GM23248 (cell line): ENCODE results near the gene CSH2. TPM values are rescaled to one million over a fixed set of nuclear protein-coding genes. Genes with fewer than 3 reads are reported as not detected.
"Not testable (repeated sequence)": the region's sequence is repeated elsewhere in the genome, so short reads cannot be mapped to it uniquely, and the experiment has no call there.

Experiments used
- DNase-seq: peaks from one replicate; pipeline ENCODE4 v3.0.0-alpha.2; 2015
- H2AFZ ChIP-seq: fragments of 200-600 bp; sonication (generic); 2 replicates; pipeline ENCODE4 v1.6.1; 2016; ENCODE audit warnings: antibody characterized with exemption
- H3F3A ChIP-seq: fragments of 200-600 bp; sonication (generic); 2 replicates; pipeline ENCODE4 v1.6.1; 2016; ENCODE audit warnings: mild to moderate bottlenecking, antibody characterized with exemption, mixed run types; ENCODE audit not compliant: insufficient read depth
- H3K27ac ChIP-seq: fragments of 200-600 bp; sonication (generic); 2 replicates; pipeline ENCODE4 v1.5.1; 2016; ENCODE audit warnings: mild to moderate bottlenecking
- H3K27me3 ChIP-seq: fragments of 200-600 bp; sonication (generic); replicated peaks from 2 replicates; pipeline ENCODE4 v1.6.1; 2016; ENCODE audit warnings: mild to moderate bottlenecking; ENCODE audit not compliant: insufficient read depth
- H3K36me3 ChIP-seq: fragments of 200-600 bp; sonication (generic); 2 replicates; pipeline ENCODE4 v1.6.1; 2016; ENCODE audit warnings: low read depth, mild to moderate bottlenecking
- H3K4me1 ChIP-seq: fragments of 200-600 bp; sonication (generic); 2 replicates; pipeline ENCODE4 v1.6.1; 2016; ENCODE audit warnings: mild to moderate bottlenecking; ENCODE audit not compliant: insufficient read depth
- H3K4me2 ChIP-seq: fragments of 200-600 bp; sonication (generic); one replicate; pipeline ENCODE4 v1.6.1; 2016; ENCODE audit warnings: mild to moderate bottlenecking; ENCODE audit not compliant: unreplicated experiment
- H3K4me3 ChIP-seq: fragments of 200-600 bp; sonication (generic); 2 replicates; pipeline ENCODE4 v1.5.1; 2016; ENCODE audit warnings: mild to moderate bottlenecking
- H3K79me2 ChIP-seq: fragments of 200-600 bp; sonication (generic); 2 replicates; pipeline ENCODE4 v1.6.1; 2016; ENCODE audit warnings: mild to moderate bottlenecking; ENCODE audit not compliant: insufficient read depth
- H3K9ac ChIP-seq: fragments of 200-600 bp; sonication (generic); 2 replicates; pipeline ENCODE4 v1.6.1; 2016; ENCODE audit warnings: mild to moderate bottlenecking
- H3K9me2 ChIP-seq: fragments of 200-600 bp; sonication (generic); 2 replicates; pipeline ENCODE4 v1.6.1; 2016; ENCODE audit warnings: mixed run types, mild to moderate bottlenecking, moderate library complexity; ENCODE audit not compliant: insufficient read depth
- H3K9me3 ChIP-seq: fragments of 200-600 bp; sonication (generic); one replicate; pipeline ENCODE4 v1.6.1; 2017; ENCODE audit warnings: low read depth
- H4K20me1 ChIP-seq: fragments of 200-600 bp; sonication (generic); 2 replicates; pipeline ENCODE4 v1.6.0; 2016; ENCODE audit not compliant: insufficient read depth
- EZH2 ChIP-seq: fragments of 200-600 bp; sonication (generic); IDR thresholded peaks from 2 replicates; pipeline ENCODE4 v1.6.1; 2018; ENCODE audit warnings: antibody characterized with exemption, mild to moderate bottlenecking; ENCODE audit not compliant: insufficient read depth, poor library complexity, severe bottlenecking
- EZH2phosphoT487 ChIP-seq: fragments of 200-600 bp; sonication (generic); IDR thresholded peaks from 2 replicates; pipeline ENCODE4 v1.6.1; 2018; ENCODE audit warnings: antibody characterized with exemption, moderate library complexity, mild to moderate bottlenecking, low read depth; ENCODE audit not compliant: insufficient read depth
- WGBS, 2 experiments: methylation state at CpG; one replicate each; pipeline ENCODE4 v1.1.6; 2015 to 2017; ENCODE audit warnings: low lambda C conversion rate in 2 of 2, low coverage in 1 of 2; ENCODE audit errors: missing lambda C conversion rate in 2 of 2; 5-methylcytosine and 5-hydroxymethylcytosine counted together
- in situ Hi-C: fragments of 300-500 bp; cut with MboI; formaldehyde crosslinking; loops from 2 replicates; pipeline ENCODE4 v1.15.0; 2020
- polyA plus RNA-seq: library from polyadenylated mRNA; unstranded; fragments of >200 nt; fragmentation: Nextera tagmentation; extraction: Ambion mirVana; gene quantifications from 2 replicates; pipeline ENCODE4 v1.2.1, GENCODE V29; 2016
- total RNA-seq: library from RNA; depleted of rRNA; stranded (reverse); fragments of >200 nt; shearing (Covaris generic); gene quantifications from 2 replicates; pipeline ENCODE4 v1.2.3, GENCODE V29; 2014; rRNA removed

Gene CSH2
- not detected in 2 replicates for total RNA-seq
- not detected in 2 replicates for polyA plus RNA-seq

DNA sequence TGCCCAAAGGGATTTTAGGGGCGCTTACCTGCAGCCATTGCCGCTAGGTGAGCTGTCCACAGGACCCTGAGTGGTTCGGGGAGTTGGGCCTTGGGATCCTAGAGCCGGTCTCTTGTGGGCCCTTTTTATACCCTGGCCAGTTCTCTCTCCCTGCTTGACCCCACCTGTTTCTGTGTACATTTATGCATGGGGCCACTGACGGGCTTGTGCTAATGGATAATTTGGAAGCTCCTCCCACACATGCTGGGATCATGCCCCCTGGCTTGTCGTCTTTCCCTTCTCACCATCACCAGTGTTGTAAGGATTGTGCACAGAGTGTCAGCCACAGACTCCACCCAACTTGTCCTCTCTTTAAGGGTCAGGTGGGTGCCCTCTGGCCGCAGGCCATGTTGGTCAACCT, at the start of gene CSH2:
Gene CSH2, minus strand, starts transcription at position 101 of the 400 bp plus-strand sequence. Its CDS starts 63 bp downstream, at position 38.
- in situ Hi-C loops, H3K4me3 ChIP-seq, H3K4me2 ChIP-seq, H3K36me3 ChIP-seq, H3K9me3 ChIP-seq, H3K27me3 ChIP-seq, H3K27ac ChIP-seq, H2AFZ ChIP-seq, H3K79me2 ChIP-seq, H3K9me2 ChIP-seq, DNase-seq, H4K20me1 ChIP-seq, H3K9ac ChIP-seq: not testable (repeated sequence)
- 74 to 82% methylated on average over 4 of the region's 7 CpGs for WGBS, 2 experiments
- Histone ChIP-seq H3F3A (peaks cover 20% of the 10 kb centered on the region; the same call in 1 of the 2 replicates), H3K4me1 (peaks cover 15% of the 10 kb centered on the region)

- not testable (repeated sequence) for H4K20me1 ChIP-seq, H3K4me1 ChIP-seq, H3K27ac ChIP-seq, H3K9me3 ChIP-seq, H3K36me3 ChIP-seq, H3F3A ChIP-seq, H3K4me3 ChIP-seq, DNase-seq, H3K9ac ChIP-seq, H3K4me2 ChIP-seq, H2AFZ ChIP-seq, H3K9me2 ChIP-seq, H3K27me3 ChIP-seq, H3K79me2 ChIP-seq
- in situ Hi-C loops, result loop anchor here (10.0 to 25.0 kb wide), 3 partner anchors 102 to 365 kb away; partner anchors contain the start of genes ERN1 and ICAM2
- WGBS, 2 experiments, result 61 to 62% methylated on average over 9 of the region's 9 CpGs
Observed at GRCh38 chr17:63922402-63922801, 48.9 kb upstream of the CSH2 start.

DNA sequence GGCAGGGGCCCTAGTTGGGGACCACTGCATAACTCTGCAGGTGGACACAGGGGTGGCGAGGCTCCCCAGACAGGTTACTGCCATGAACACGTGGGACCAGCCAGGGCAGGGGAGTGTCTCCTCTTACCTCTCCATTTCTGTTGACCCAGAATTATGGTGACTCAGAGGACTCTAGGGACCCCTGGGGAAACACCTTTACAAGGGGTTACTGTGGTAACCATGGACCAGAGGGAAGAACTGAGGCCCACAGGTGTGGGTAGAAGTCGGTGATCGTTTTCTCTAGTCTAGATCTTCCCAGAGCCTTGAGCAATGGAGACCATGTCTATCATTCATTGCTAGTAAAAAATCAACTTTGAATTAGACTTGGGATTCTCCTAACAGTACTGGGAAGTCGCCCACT, 47.3 kb upstream of the CSH2 start:
- H3K9ac ChIP-seq, DNase-seq, H3K9me2 ChIP-seq, H4K20me1 ChIP-seq, H3K36me3 ChIP-seq, H3K4me3 ChIP-seq, H3F3A ChIP-seq, H3K4me2 ChIP-seq, H3K27me3 ChIP-seq, H3K79me2 ChIP-seq, H3K9me3 ChIP-seq, H2AFZ ChIP-seq, H3K27ac ChIP-seq, H3K4me1 ChIP-seq: not testable (repeated sequence)
- 85 to 87% methylated on average over 5 of the region's 5 CpGs for WGBS, 2 experiments
- in situ Hi-C loops, result loop anchor here (10.0 to 25.0 kb wide), 3 partner anchors 104 to 367 kb away; partner anchors contain the start of genes ERN1 and ICAM2

DNA sequence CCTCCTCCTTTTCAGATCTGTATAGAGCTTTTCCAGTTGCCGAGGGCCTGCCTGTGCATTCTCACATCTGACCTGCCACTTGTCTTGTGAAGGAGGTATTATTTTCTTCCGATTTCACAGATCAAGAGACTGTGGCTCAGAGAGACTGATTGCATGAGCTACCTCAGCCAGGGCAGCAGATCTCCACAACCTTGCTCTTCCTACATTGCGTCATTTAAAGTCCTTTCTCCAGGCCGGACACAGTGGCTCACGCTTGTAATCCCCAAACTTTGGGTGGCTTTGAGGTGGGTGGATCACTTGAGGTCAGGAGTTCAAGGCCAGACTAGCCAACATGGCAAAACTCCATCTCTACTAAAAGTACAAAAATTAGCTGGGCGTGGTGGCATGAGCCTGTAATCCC, 46.6 kb upstream of the CSH2 start:
- H4K20me1 ChIP-seq, H3K4me3 ChIP-seq, H2AFZ ChIP-seq, DNase-seq, H3K9me2 ChIP-seq, H3K36me3 ChIP-seq, H3F3A ChIP-seq, H3K9me3 ChIP-seq, H3K4me1 ChIP-seq, H3K27ac ChIP-seq, H3K79me2 ChIP-seq, H3K9ac ChIP-seq, H3K4me2 ChIP-seq, H3K27me3 ChIP-seq: not testable (repeated sequence)
- in situ Hi-C loops, result loop anchor here (10.0 to 25.0 kb wide), 3 partner anchors 105 to 367 kb away; partner anchors contain the start of genes ERN1 and ICAM2
- WGBS, 2 experiments, result 53 to 61% methylated on average over 6 of the region's 6 CpGs

- Histone ChIP-seq H3K4me1 (no peaks in the 10 kb centered on the region), H3K4me3 (no peak overlapping the region), H3K4me2 (no peak overlapping the region), H3K27ac (no peak overlapping the region), H3F3A (no peaks in the 10 kb centered on the region), H3K9ac (no peak overlapping the region), H3K9me2 (no peaks in the 10 kb centered on the region), H3K27me3 (peaks cover 13% of the 10 kb centered on the region; the same call in 1 of the 2 replicates), H3K9me3 (no peaks in the 10 kb centered on the region), H3K36me3 (no peaks in the 10 kb centered on the region), H3K79me2 (no peaks in the 10 kb centered on the region), H4K20me1 (no peaks in the 10 kb centered on the region), H2AFZ (no peak overlapping the region)
- TF ChIP-seq EZH2, result no peak
- TF ChIP-seq EZH2phosphoT487, result no peak
- DNase-seq, result peak; percentile 72
- in situ Hi-C loops, result loop anchor here (25.0 kb wide), 1 partner anchor 368 kb away; no protein-coding TSS in a partner anchor
- WGBS, 2 experiments, result 19 to 25% methylated on average over 8 of the region's 8 CpGs
Observed at GRCh38 chr17:63919311-63919723, 45.8 kb upstream of the CSH2 start.

- H3K9ac ChIP-seq, H3K9me3 ChIP-seq, H3K36me3 ChIP-seq, H3K79me2 ChIP-seq, H2AFZ ChIP-seq, H4K20me1 ChIP-seq, H3K27ac ChIP-seq, H3K4me1 ChIP-seq, H3K9me2 ChIP-seq, H3K4me2 ChIP-seq, DNase-seq, H3F3A ChIP-seq, H3K4me3 ChIP-seq: not testable (repeated sequence)
- in situ Hi-C loops, result loop anchor here (25.0 kb wide), 1 partner anchor 368 kb away; no protein-coding TSS in a partner anchor
- H3K27me3 ChIP-seq, result peaks cover 13% of the 10 kb centered on the region; the same call in 1 of the 2 replicates
- 36 to 41% methylated on average over 9 to 10 of the region's 10 CpGs for WGBS, 2 experiments
Observed at GRCh38 chr17:63918789-63919305, 45.4 kb upstream of the CSH2 start, which contains the start of gene GH1. TSS of gene GH1 (minus strand) at chr17:63918839. CDS start at chr17:63918776, 63 bp downstream.
